HG02852 (cell line): ENCODE data around the gene SIGLEC9.

Source experiments
- ATAC-seq: cut with Tn5 transposase; IDR thresholded peaks from one replicate; pipeline ENCODE4 v1.9.1; 2021; ENCODE audit warnings: mild to moderate bottlenecking, moderate library complexity; ENCODE audit not compliant: unreplicated experiment

The SIGLEC9 gene

DNA sequence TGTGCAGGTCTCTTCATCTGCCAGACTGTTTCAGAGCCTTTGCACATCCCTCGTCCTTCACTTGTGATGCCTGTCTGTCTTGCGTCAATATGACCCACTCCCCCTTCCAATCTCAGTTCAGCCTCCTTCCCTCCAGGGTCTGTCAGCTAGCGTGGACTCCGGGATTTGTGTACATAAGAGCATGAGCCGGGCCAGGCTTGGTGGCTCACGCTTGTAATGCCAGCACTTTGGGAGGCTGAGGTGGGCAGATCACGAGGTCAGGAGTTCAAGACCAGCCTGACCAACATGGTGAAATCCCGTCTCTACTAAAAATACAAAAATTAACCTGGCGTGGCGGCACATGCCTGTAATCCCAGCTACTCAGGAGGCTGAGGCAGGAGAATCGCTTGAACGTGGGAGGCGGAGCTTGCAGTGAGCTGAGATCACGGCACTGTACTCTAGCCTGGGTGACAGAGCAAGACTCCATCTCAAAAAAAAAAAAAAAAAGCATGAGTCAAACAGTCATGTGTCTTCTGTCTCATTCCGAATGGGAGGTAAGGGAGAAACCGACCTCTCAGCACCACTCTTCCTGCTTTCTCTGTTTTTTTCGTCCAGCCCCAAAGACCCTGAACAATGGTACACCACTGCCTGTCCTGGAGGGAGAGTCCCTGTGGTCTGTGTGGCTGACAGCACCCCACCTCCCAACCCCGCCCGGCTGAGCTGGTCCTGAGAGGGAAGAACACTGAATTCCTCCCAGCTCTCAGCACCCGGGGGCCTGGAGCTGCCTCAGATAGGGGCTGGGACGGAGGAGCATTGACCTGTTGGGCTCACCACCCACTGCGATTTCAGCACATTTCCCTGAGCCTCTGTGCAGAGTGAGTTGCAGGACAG is 2.4 kb upstream of the SIGLEC9 start:
- ATAC-seq = no peak

DNA sequence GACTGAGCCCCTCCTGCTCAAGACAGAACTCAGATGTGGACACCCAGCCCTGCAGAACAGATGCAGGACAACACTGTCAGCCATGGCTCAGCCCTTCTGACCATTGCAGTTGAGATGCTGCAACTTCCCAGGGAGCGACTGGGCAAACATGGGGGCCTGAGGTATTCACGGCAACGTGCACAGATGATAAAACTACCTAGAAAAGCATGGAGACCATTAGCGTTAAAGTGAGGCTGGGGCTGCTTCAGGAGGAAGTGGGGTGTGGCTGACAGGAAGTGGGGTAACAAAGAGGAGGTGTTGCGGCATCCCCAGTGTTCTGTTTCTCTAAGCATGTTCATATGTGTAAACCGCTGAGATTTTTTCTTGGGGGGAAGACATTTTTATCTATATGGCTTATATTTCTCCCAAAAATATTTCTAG is 1.3 kb upstream of the SIGLEC9 start:
- no peak for ATAC-seq

DNA sequence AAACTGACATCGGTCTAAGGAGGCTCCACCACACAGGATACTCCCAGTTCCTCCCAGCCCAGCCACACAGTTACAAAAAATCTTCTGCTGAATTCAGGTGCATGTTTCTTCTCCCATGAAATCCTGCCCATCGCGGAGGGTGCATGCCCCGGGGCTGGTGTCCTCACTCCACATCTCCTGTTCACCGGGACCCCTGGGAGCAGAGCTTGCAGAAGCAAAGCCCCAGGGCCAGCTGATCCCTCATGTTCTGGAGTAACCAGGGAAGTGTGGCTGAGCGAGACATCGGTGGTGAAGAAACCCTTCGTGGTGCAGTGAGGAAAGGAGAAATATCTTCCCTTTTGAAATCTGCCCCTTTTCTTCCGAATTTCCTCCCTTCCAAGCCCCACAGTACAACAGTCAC is 904 bp upstream of the SIGLEC9 start:
- ATAC-seq = no peak

DNA sequence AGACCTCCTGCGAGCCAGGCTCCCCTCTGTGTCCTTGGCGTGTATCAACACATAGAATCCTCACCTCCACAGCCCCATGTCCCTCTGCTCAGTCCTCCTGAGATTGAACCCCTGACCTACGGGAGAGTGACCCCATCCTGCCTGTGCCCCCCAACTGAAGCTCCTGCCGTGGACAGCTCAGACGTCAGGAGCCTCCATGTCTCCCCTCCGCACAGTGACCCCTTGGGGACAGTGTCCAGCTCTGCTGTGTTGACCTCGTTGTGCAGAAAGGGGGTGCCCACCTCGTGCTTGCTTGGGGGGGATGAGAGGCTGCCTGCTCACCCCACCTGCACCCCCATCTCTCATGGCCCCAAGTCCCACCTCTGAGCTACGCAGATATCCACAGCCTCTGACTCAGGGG is 490 bp upstream of the SIGLEC9 start:
- ATAC-seq = no peak

DNA sequence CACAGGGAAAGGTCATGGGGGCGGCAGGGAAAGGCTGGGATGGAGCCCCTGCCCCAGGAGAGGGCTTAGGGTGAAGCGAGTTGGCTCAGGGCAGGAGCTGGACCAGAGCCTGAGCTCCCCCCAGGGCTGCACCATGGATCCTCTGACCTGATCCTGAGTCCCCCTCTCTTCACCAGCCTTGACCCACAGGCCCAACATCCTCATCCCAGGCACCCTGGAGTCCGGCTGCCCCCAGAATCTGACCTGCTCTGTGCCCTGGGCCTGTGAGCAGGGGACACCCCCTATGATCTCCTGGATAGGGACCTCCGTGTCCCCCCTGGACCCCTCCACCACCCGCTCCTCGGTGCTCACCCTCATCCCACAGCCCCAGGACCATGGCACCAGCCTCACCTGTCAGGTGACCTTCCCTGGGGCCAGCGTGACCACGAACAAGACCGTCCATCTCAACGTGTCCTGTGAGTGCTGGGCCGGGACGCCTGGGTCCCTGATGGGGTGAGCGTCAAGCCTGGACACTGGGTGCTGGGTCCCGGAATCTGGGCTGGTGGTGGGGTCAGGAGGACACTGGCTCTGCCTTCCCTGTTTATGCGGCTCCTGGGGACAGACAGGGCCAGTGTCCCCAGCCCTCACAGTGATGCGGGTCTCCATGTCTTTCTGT is 842 bp downstream of the SIGLEC9 start:
- no peak for ATAC-seq

DNA sequence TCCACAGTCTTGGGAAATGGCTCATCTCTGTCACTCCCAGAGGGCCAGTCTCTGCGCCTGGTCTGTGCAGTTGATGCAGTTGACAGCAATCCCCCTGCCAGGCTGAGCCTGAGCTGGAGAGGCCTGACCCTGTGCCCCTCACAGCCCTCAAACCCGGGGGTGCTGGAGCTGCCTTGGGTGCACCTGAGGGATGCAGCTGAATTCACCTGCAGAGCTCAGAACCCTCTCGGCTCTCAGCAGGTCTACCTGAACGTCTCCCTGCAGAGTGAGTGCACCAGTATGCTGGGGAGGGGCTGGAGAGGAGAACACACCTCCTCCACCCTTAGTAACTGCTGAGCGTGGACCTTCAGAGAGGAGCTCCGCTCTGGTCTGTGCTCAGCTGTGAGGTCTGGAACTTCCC is 2.3 kb downstream of the SIGLEC9 start:
- ATAC-seq = no peak

DNA sequence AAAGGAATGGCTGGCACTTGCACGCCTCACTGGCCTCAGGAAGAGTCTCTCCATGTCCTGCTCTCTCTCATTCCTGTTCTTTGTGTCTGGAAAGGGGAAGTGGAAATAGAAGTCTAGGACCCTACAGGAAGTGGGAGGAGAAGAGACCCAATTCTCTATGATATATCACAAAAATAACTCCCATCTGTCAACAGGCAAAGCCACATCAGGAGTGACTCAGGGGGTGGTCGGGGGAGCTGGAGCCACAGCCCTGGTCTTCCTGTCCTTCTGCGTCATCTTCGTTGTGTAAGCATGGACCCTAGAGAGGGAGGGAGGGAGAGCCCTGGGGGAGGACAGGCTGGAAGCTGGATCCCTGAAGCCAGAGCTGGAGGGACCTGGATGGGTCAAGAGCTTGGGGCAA is 3.0 kb downstream of the SIGLEC9 start:
- no peak for ATAC-seq

DNA sequence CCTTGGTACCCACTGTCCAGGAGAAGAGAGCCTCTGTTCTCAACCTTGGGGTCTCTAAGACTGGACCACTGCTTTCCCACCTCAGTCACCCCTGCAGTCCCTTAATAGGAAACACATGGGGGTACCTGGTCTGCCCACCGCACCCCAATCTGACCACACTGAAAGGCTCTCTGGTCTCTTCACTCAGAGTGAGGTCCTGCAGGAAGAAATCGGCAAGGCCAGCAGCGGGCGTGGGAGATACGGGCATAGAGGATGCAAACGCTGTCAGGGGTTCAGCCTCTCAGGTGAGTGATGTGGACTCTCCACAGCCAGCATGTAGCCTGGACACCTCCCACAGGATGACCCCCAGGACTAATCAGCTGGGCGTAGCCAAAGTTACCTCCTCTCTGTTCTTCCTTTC is 3.5 kb downstream of the SIGLEC9 start:
- no peak for ATAC-seq

DNA sequence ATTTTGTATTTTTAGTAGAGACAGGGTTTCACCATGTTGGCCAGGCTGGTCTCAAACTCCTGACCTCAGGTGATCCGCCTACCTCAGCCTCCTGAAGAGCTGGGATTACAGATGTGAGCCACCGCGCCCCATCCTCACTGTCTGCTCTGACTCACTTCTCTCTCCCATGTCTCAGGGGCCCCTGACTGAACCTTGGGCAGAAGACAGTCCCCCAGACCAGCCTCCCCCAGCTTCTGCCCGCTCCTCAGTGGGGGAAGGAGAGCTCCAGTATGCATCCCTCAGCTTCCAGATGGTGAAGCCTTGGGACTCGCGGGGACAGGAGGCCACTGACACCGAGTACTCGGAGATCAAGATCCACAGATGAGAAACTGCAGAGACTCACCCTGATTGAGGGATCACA is 5.0 kb downstream of the SIGLEC9 start:
- no peak for ATAC-seq

DNA sequence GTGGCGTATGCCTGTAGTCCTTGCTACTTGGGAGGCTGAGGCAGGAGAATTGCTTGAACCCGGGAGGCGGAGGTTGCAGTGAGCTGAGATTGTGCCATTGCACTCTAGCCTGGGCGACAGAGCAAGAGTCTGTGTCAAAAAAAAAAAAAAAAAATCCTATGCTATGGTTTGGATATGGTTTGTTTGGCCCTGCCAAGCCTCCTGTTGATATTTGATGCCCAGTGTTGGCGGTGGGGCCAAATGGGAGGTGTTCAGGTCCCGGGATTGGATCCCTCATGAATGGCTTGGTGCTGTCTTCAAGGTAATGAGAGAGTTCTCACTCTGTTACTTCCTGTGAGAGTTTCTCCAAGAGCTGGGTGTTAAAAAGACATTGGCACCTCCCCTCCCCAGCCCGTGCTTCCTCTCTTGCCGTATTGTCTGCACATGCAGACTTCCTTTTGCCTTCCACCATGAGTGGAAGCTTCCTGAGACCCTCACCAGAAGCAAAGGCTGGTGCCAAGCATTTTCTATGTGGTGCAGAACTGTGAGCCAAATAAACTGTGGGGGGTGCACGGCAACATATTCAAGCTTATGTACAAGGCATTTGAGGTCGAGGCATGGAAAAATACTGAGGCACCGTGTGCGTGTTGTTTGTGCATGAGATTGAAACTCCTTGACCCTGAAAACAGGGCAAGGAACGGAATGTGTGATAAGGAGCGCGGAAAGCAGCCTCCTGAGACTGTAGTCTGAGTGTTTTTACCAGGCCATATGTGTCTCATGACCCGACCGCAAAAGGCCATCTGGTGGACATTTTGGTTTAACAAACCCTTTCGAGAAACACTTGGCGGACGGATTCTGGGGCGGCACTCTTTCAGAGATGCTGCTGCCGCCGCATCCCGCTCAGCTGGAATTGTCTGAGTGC is 7.3 kb downstream of the SIGLEC9 start:
- ATAC-seq = no peak

DNA sequence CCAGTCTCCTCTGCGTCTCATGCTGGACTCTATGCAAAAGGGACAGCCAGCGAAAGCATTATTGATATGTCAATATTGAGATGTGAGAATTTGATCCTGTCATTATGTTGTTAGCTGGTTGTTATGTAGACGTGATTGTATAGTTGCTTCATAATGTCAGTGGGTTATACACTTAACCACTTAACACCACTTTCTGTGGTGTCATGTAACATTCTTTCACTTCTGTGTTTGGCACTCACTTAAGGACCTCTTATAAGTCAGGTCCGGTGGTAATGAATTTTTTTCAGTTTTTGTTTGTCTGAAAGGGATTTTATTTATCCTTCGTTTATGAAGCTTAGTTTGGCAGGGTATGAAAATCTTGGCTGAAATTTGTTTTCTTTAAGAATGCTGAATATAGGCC is 10.3 kb downstream of the SIGLEC9 start:
- no peak for ATAC-seq

DNA sequence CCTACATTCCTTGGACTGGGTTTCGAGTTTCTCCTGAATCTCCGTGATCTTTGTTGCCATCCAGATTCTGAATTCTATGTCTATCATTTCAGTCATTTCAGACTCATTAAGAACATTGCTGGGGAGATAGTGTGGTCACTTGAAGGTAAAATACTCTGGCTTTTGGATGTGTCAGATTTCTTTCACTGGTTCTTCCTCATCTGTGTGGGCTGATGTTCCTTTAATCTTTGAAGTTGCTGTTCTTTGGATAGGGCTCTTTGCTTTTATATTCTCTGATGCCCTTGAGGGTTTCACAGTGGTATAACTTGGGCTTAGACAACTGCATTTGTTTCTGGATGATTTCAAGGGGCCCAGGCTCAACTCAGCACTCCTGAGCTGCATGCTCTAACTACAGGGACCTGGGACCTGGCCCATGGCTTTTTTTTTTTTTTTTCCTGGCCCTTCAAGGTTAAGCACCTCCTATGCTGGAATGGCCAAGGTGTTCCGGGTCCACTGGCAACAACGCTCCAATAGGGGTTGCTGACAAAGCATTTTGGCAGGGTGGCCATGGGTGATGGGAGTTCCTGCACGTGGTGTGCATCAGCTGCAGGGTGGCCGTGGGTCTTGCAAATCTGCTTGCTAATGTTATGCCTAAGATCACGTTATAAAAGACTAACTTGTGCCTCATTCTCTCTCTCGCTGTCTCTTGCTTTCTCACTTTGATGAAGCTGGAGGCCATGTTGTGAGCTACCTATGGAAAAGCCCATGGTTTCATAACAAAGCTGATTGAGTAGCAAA is 11.5 kb downstream of the SIGLEC9 start:
- ATAC-seq = no peak

DNA sequence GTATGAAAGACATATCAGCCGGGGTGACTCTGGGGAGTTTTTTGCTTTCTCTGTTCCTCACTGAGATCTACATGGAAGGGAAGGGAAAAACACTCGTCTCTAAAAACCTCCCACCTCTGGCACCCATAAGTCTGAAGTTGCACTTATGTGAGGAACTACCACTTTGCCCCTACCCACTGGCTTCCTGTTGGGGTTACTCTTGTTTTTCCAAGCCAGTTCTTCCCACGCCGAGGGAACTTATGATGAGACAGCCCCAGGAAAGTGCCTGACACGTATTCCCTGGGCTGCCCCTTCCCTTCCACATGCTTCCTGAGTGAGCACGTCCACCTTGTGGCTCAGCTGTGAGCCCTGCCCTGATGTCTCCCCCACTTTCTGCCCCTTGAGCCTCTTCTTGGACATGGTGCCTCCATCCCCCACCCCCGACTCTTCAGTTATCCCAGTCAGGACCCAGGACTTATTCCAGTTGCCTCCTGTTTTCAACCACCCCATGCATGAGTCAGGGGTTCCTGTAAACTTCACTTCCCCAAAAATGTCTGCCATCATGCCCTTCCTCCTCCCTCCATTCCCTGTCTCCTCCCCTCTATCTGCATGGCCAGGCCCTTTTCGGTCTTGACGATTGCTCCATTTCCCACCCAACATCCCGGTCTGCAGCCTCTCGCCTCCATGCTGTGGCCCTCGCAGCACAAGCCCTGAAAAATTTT is 12.3 kb downstream of the SIGLEC9 start:
- ATAC-seq = no peak

DNA sequence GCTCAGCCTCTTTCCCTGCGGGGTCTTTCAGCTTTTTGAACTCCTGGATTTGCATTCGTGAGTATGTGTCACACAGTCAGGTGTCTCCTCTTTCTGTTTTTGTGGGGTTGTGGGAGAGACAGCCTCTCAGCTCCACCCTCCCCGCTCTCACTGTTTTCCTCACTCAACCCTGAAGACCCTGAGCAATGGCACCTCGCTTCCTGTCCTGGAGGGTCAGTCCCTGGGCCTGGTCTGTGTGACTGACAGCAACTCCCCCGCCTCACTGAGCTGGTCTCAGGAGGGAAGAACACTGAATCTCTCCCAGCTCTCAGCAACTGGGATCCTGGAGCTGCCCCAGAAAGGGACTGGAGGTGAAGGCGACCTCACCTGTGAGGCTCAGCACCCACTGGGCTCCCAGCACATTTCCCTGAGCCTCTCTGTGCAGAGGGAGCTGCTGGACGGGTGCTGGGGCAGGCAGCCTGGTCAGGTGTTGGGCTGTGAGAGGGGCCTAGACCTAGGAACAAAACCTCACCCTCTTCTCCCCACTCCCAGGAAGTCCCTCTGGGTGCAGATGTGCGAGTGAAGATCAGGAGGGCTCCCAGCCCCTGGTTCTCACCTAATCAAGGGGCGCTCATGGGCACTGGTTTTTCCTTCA is 13.2 kb downstream of the SIGLEC9 start:
- no peak for ATAC-seq

DNA sequence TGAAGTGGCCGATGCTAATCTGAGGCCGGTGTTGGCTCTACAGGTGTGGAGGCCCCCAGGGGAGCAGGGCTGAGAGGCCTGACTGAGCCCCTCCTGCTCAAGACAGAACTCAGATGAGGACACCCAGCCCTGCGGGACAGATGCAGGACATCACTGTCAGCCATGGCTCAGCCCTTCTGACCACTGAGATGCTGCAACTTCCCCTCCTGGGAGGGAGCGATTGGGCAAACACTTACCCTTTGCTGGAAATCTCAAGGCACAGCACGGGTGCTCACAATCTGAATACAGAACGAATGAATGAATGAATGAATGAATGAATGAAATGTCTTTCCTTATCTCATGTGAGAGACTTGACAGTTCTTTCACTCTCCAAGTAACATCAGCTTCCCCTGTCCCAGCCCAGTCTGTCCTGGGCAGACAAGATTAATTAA is 13.9 kb downstream of the SIGLEC9 start:
- no peak for ATAC-seq

DNA sequence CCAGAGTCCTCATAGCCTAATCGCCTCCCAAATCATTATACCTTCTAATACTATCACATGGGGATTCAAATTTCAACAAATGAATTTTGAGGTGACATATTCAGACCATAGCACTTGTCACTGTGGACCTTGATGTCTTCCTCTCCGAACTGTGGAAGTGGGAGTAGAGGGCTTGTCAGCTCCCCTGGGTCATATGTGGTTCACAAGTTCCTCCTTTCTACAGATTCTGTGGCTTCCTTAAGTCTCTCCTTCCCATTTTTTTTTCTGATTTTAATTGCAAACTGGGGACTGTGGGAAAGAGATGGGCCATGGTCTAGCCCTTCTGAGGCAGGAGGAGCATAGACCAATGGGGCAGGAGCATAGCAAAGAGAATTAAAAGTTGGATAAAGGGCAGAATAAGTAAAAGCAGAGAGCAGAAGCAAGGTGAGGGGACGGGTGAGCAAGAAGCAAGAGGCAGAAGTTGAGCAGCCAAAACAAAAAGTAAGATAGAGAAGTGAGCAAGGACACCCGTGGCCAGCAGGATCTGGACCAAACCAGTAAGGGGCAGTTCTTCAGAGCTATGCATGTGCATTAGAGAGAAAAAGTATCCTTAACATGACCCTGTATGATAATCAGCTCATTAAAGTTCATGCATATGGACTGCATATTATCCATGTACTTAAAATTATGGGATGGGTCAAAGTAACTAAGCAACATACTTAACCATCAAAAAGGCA is 14.8 kb downstream of the SIGLEC9 start:
- no peak for ATAC-seq

DNA sequence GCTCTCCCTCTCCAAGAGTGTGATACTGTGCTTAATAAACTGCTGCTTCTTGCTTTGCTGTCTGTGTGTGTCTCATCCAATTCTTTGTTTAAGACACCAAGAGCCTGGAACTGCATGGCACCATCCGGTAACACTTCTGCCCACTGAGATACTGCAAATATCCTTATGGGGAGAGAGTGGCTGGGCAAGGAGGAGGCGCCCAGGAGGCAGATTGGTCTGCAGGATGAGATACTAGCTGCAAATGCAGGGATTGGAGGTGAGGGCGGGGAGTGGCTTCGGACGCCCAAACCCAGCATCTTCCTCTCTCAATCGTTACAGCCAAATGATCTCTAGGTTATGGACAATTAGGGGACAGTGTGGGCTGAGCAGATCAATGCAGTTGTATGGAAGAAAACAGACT is 15.7 kb downstream of the SIGLEC9 start:
- ATAC-seq = no peak

DNA sequence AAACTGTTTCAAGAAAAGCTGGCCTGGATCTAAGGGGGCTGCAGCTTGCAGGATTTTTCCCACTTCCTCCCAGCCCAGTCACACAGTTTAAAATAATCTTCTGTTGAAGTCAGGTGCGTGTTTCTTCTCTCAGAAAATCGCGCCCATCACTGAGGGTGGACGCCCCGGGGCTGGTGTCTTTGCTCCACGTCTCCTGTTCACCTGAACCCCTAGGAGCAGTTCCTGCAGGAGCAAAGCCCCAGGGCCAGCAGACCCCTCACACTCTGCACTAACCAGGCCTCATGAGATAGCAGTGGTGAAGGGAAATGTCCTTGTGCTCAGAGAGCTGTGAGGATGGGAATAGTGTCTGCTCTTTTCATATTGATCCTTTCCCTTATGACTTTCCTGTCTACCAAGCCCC is 16.5 kb downstream of the SIGLEC9 start:
- ATAC-seq = no peak

DNA sequence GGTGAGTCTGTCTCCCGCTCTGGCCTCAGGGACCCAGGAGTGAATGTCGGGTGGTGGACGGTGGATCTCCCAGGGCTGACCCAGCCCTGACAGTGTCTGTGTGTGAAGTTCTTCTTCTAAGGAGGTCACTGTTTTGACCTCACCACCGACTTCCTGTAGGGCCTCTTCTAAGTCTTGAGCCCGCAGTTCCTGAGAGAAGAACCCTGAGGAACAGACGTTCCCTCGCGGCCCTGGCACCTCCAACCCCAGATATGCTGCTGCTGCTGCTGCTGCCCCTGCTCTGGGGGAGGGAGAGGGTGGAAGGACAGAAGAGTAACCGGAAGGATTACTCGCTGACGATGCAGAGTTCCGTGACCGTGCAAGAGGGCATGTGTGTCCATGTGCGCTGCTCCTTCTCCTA is 17.4 kb downstream of the SIGLEC9 start, which contains the start of gene SIGLEC7:
Gene SIGLEC7, plus strand, starts transcription at position 183 of the 400 bp plus-strand sequence. Its CDS starts 69 bp downstream, at position 252.
- no peak for ATAC-seq
